ENCODE data around the gene TAAR8. TPM values are rescaled to one million over a fixed set of nuclear protein-coding genes. Genes with fewer than 3 reads are reported as not detected.
"Not testable (repeated sequence)": the region's sequence is repeated elsewhere in the genome, so short reads cannot be mapped to it uniquely, and the experiment has no call there.

Gene TAAR8
- total RNA-seq, 2 experiments from 2014 or later = not detected

DNA sequence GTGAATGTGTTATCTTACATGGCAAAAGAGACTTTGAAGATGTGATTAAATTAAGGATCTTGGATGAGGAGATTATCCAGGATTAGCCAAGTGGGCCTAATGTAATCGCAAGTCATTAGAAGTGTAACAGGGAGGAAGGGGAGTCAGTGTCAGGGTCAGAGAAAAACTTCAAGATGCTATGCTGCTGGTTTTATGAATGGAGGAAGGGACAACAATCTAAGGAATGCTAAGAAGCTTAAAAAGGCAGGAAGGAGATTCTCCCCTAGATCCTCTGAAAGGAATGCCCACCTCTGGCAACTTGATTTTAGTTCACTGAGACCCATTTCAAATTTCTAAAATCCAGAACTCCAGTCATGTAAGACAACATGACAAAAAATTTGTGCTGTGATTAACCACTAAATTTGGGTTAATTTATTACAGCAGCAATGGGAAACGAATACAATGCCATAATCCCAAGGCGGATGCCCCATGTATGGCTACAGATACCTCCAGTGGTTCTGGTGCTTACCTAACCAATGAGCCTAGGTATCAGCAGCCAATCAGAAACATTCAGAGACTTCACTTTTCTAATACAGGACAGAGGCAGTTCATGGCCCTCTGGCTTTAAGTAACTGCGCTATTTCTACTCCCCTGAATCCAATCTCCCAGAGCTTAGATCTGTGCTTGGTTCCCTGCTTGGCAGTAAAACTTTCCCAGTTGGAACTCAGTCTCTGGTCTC is 3.6 kb upstream of the TAAR8 start:
- ATAC-seq = no peak
- no peaks in the 10 kb centered on the region for H3K9me3 Mint-ChIP-seq (ENCODE audit: low read depth)
- CTCF ChIA-PET = interaction anchor here (0.7 kb wide), 1 partner anchor 67 kb away, joined by 3 read pairs; no protein-coding TSS in a partner anchor

DNA sequence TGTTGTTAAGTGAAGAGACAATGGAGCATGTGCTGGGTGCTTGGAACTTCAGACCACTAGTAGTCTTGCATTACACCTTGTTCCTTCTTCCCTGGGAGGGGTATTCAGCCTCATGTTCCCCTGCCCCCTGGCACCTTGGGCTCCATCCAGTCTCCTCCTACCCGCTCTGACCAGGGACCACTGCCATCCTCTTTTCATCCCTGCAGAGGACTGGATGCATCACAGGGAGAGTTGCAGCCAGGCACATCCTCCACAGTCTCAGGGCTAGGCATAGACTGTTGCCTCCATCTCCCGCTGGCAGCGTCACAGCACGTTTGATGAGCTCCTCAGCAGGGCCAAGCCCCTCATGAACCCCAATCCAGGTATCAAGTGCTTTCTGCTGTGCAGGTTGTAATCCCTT is 1.3 kb upstream of the TAAR8 start:
- POLR2A ChIA-PET = no interaction called here
- no peak for ATAC-seq
- Mint-ChIP-seq H3K9me3 (ENCODE audit: low read depth) (no peaks in the 10 kb centered on the region), H3K4me1 (no peaks in the 10 kb centered on the region), H3K27me3 (peaks cover 21% of the 10 kb centered on the region), H3K27ac (no peak overlapping the region), H3K36me3 (ENCODE audit: low read depth) (no peaks in the 10 kb centered on the region), H3K4me3 (no peak overlapping the region)
- DNase-seq = no peak
- intact Hi-C loops (cut with DNase I, micrococcal nuclease) = no loop called here
- CTCF ChIA-PET = interaction anchor here (0.6 kb wide), 1 partner anchor 418 kb away, joined by 3 read pairs; no protein-coding TSS in a partner anchor

More for the DNA sequence above, 3.6 kb upstream of the TAAR8 start:
- H3K27ac Mint-ChIP-seq = no peak overlapping the region
- H3K27me3 Mint-ChIP-seq = peaks cover 16% of the 10 kb centered on the region
- no peaks in the 10 kb centered on the region for H3K36me3 Mint-ChIP-seq (ENCODE audit: low read depth)
- H3K4me3 Mint-ChIP-seq = no peak overlapping the region
- intact Hi-C loops (cut with DNase I, micrococcal nuclease) = no loop called here
- POLR2A ChIA-PET = no interaction called here
- no peak for DNase-seq
- H3K4me1 Mint-ChIP-seq = no peaks in the 10 kb centered on the region

DNA sequence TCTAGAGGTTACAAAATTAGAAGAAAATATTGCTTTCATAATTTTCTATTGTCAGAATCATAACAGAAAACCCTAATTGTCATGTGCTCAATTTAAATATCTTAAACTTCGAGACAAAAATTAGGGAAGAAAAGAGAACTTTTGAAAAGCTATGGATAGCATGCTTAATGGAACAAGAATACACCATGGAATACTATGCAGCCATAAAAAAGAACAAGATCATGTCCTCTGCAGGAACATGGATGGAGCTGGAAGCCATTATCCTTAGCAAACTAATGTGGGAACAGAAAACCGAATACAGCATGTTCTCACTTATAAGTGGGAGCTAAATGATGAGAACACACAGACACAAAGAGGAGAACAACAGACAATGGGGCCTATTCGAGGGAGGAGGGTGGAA is 7.6 kb downstream of the TAAR8 start:
- H3K27me3 Mint-ChIP-seq = peaks cover 25% of the 10 kb centered on the region
- intact Hi-C loops (cut with DNase I, micrococcal nuclease); H3K4me3 Mint-ChIP-seq; H3K27ac Mint-ChIP-seq; POLR2A ChIA-PET; H3K9me3 Mint-ChIP-seq (ENCODE audit: low read depth); CTCF ChIA-PET; ATAC-seq; DNase-seq; H3K4me1 Mint-ChIP-seq; H3K36me3 Mint-ChIP-seq (ENCODE audit: low read depth): not testable (repeated sequence)

DNA sequence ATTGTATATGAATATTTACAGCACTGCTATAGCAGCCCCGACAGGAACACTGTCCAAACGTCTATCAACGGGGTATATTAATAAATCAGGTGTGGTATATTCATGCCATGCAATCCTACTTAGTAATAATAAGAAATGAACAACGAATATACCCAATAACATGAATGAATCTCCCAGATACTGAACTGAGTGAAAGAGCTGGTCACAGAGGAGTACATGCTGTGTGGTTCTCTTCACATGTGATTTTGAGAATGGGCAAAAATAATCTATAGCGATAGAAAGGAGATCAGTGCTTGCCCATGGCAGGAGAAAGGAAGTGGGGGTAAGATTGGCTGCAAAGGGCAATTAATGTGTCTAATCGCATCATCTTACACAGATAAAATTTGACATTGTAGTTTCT is 13.9 kb downstream of the TAAR8 start:
- Mint-ChIP-seq H3K4me1 (no peaks in the 10 kb centered on the region), H3K36me3 (ENCODE audit: low read depth) (no peaks in the 10 kb centered on the region), H3K27ac (no peak overlapping the region), H3K4me3 (no peak overlapping the region), H3K9me3 (ENCODE audit: low read depth) (no peaks in the 10 kb centered on the region), H3K27me3 (peaks cover 18% of the 10 kb centered on the region)
- ATAC-seq (no peak), DNase-seq (no peak)
- CTCF ChIA-PET = no interaction called here
- intact Hi-C loops (cut with DNase I, micrococcal nuclease) = no loop called here
- POLR2A ChIA-PET = no interaction called here

DNA sequence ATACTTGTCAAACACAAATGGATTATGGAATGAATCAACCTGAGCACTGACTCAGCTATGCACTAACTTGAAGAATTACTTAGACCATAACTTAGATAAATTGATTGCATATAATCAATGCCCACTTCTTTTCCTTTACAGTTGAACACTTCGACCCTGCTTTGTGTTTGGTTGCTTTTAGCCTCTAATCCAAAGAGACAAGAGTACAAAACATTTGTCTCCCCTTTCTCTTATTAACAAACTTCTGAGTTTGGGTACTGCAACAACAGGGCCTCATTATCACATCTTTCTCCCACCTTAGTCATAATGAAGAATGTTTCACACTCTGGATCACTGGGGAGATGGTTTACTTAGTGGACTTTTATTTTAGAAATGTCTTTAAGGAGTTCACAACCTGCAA is 15.1 kb downstream of the TAAR8 start:
- Mint-ChIP-seq H3K36me3 (ENCODE audit: low read depth) (no peaks in the 10 kb centered on the region), H3K4me1 (no peaks in the 10 kb centered on the region), H3K27ac (no peak overlapping the region), H3K27me3 (peaks cover 18% of the 10 kb centered on the region), H3K4me3 (no peak overlapping the region), H3K9me3 (ENCODE audit: low read depth) (no peaks in the 10 kb centered on the region)
- ATAC-seq = no peak
- ChIA-PET CTCF (no interaction called here), POLR2A (no interaction called here)
- intact Hi-C loops (cut with DNase I, micrococcal nuclease) = no loop called here
- no peak for DNase-seq

DNA sequence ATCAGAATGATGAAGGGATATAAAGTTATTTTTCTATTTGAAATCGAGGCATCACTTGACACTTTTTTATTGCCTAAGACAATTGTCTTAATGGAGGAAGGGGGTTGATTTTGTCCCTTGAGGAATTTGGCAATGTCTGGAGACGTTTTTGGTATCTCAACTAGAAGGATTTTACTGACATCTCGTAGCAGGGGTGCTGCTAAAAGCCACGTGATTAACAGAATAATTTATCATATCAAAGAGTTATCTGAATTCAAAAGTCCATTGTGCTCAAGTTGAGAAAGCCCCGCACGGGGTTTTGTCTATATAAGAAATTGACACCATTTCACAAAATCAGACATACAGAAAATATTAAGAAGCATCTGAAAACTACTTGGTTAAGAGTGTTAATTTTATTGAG is 16.1 kb downstream of the TAAR8 start:
- POLR2A ChIA-PET = no interaction called here
- Mint-ChIP-seq H3K27me3 (peaks cover 18% of the 10 kb centered on the region), H3K36me3 (ENCODE audit: low read depth) (no peaks in the 10 kb centered on the region), H3K4me3 (no peak overlapping the region), H3K4me1 (no peaks in the 10 kb centered on the region), H3K27ac (no peak overlapping the region), H3K9me3 (ENCODE audit: low read depth) (no peaks in the 10 kb centered on the region)
- CTCF ChIA-PET = no interaction called here
- ATAC-seq = no peak
- DNase-seq = no peak
- intact Hi-C loops (cut with DNase I, micrococcal nuclease) = no loop called here

DNA sequence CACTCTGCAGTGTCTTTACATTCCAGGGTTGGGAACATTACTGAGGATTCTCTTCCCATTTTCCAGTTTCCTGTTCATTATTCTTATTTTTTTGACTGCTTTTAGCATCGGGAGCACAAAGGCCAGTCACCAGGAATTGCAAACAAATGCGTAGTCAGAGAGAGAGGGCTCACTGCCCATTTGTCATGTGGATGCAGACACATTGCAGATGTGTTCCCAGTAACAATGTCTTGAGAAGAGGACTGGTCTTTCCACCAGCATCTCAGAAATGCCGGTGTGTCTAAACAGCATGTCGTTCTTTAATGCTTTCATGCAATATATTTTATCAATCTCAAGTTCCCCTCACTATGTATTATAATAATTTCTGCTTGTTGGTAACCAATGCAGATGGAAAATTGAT is 16.7 kb downstream of the TAAR8 start:
- peaks cover 20% of the 10 kb centered on the region for H3K27me3 Mint-ChIP-seq
- no peak overlapping the region for H3K4me3 Mint-ChIP-seq
- ATAC-seq (no peak), DNase-seq (no peak)
- H3K4me1 Mint-ChIP-seq = no peaks in the 10 kb centered on the region
- intact Hi-C loops (cut with DNase I, micrococcal nuclease) = no loop called here
- H3K27ac Mint-ChIP-seq = no peak overlapping the region
- ChIA-PET CTCF (no interaction called here), POLR2A (no interaction called here)
- no peaks in the 10 kb centered on the region for H3K36me3 Mint-ChIP-seq (ENCODE audit: low read depth)
- no peaks in the 10 kb centered on the region for H3K9me3 Mint-ChIP-seq (ENCODE audit: low read depth)

DNA sequence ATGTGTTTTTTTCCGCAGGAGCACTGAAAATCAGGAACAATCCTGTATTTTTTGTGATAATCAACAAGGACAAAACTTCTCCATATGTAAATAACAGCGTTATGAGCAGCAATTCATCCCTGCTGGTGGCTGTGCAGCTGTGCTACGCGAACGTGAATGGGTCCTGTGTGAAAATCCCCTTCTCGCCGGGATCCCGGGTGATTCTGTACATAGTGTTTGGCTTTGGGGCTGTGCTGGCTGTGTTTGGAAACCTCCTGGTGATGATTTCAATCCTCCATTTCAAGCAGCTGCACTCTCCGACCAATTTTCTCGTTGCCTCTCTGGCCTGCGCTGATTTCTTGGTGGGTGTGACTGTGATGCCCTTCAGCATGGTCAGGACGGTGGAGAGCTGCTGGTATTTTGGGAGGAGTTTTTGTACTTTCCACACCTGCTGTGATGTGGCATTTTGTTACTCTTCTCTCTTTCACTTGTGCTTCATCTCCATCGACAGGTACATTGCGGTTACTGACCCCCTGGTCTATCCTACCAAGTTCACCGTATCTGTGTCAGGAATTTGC is 17.8 kb downstream of the TAAR8 start, which contains the start of gene TAAR6:
Gene TAAR6, plus strand, starts transcription at position 102 of the 557 bp plus-strand sequence. Its CDS starts 0 bp downstream, at position 102.
- Mint-ChIP-seq H3K4me3 (no peak within 1 kb of the TSS), H3K4me1 (no peaks in the 10 kb centered on the region), H3K9me3 (ENCODE audit: low read depth) (no peaks in the 10 kb centered on the region), H3K36me3 (ENCODE audit: low read depth) (no peaks in the 10 kb centered on the region), H3K27me3 (peaks cover 17% of the 10 kb centered on the region), H3K27ac (no peak within 1 kb of the TSS)
- CTCF ChIA-PET = no interaction called here
- no peak for ATAC-seq
- DNase-seq = no peak
- POLR2A ChIA-PET = no interaction called here
- intact Hi-C loops (cut with DNase I, micrococcal nuclease) = no loop called here

DNA sequence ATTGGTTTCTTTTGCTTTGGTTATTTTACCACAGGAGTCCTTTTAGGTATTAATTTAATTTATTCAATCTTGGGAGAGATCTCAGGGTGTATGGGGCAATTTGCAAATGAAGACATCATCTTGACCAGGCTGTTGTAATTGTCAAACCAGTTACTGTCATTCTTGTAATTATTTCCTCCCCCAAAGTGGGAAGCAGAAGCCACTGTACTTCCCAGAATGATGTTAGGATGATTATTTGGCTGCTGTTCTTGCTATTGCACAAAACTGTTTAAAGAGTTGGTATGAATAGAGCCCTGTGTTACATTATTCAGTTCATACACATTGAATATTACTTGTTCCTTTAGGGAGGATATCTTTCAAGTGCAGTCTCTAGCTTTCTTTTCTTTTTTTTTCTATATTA is 19.3 kb downstream of the TAAR8 start:
- H3K9me3 Mint-ChIP-seq (ENCODE audit: low read depth) = no peaks in the 10 kb centered on the region
- ATAC-seq (no peak), DNase-seq (no peak)
- POLR2A ChIA-PET = no interaction called here
- H3K36me3 Mint-ChIP-seq (ENCODE audit: low read depth) = no peaks in the 10 kb centered on the region
- H3K4me3 Mint-ChIP-seq = no peak overlapping the region
- H3K27me3 Mint-ChIP-seq = peaks cover 16% of the 10 kb centered on the region
- no peak overlapping the region for H3K27ac Mint-ChIP-seq
- H3K4me1 Mint-ChIP-seq = no peaks in the 10 kb centered on the region
- CTCF ChIA-PET = no interaction called here
- intact Hi-C loops (cut with DNase I, micrococcal nuclease) = no loop called here

DNA sequence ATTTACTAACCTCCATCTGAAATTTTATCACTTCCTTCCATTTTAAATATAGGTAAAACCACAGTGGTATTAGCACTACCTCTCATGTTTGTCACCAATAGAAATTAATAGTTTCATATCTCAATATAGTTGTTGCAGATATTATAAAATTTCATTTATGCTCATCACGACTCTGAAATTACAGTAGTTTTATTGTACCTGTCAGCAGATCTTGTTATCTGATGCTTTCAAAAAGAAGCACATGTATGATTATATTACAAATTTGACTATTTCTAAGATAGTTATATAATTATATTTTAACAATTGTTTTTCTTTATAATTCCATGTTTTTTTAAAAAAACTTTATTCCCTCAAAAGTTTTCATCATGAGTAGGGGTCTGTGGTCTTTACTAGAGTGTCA is 32.2 kb downstream of the TAAR8 start:
- Mint-ChIP-seq H3K27ac (no peak overlapping the region), H3K9me3 (ENCODE audit: low read depth) (no peaks in the 10 kb centered on the region), H3K27me3 (peaks cover 23% of the 10 kb centered on the region), H3K4me3 (no peak overlapping the region), H3K4me1 (no peaks in the 10 kb centered on the region), H3K36me3 (ENCODE audit: low read depth) (no peaks in the 10 kb centered on the region)
- CTCF ChIA-PET = no interaction called here
- POLR2A ChIA-PET = no interaction called here
- ATAC-seq (no peak), DNase-seq (no peak)
- intact Hi-C loops (cut with DNase I, micrococcal nuclease) = no loop called here

DNA sequence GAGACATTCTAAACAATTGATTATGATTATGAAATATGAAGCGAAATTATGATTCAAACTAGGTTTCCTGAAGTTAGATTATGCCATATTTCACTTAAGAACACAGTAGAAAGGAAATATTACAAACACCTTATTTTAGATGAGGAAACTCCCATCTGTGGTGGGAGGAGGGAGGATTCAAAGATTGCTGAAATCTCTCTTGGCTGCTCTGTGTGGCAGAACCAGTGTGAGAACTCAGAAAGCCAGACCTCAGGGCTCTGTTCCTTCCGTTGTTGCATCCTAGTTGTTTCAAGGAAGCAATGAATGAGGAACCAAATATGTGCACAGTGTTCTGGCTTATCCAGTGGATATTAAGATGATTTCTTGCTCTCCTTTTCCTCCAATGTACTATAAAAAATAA is 35.0 kb downstream of the TAAR8 start:
- H3K9me3 Mint-ChIP-seq (ENCODE audit: low read depth) = no peaks in the 10 kb centered on the region

DNA sequence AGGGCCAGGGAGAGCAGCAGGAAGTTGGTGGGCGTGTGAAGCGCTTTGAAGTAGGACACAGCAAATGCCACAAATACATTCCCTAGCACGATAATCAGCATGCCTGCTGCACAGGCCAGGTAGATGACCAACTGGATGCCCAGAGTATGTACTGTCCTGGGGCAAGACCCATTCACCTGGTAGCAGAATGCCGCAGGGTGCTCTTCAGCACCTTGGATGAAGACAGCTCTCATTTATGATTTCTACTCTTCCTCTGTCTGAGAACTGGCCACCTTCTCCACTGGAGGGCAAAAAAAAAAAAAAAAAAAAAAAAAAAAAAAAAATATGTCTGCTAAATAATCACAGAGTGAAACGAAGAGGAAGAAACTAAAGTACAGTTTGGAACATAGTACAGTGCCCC is 37.0 kb downstream of the TAAR8 start, which contains the start of gene TAAR5:
Gene TAAR5, minus strand, starts transcription at position 288 of the 400 bp plus-strand sequence. Its CDS starts 55 bp downstream, at position 233.
- Mint-ChIP-seq H3K9me3 (ENCODE audit: low read depth) (no peaks in the 10 kb centered on the region), H3K27ac (no peak within 1 kb of the TSS), H3K36me3 (ENCODE audit: low read depth) (no peaks in the 10 kb centered on the region), H3K4me1 (no peaks in the 10 kb centered on the region), H3K4me3 (no peak within 1 kb of the TSS), H3K27me3 (peaks cover 19% of the 10 kb centered on the region)
- ATAC-seq = no peak
- CTCF ChIA-PET = interaction anchor here (1.3 kb wide), 1 partner anchor 11 kb away, joined by 5 read pairs; no protein-coding TSS in a partner anchor
- intact Hi-C loops (cut with DNase I, micrococcal nuclease) = no loop called here
- POLR2A ChIA-PET = interaction anchor here (0.6 kb wide), 1 partner anchor 244 kb away, joined by 10 read pairs; no protein-coding TSS in a partner anchor
- DNase-seq = no peak

More for the DNA sequence above, 35.0 kb downstream of the TAAR8 start:
- CTCF ChIA-PET = no interaction called here
- POLR2A ChIA-PET = no interaction called here
- H3K4me1 Mint-ChIP-seq = no peaks in the 10 kb centered on the region
- DNase-seq (no peak), ATAC-seq (no peak)
- H3K27ac Mint-ChIP-seq = no peak overlapping the region
- no peaks in the 10 kb centered on the region for H3K36me3 Mint-ChIP-seq (ENCODE audit: low read depth)
- intact Hi-C loops (cut with DNase I, micrococcal nuclease) = no loop called here
- H3K27me3 Mint-ChIP-seq = peaks cover 16% of the 10 kb centered on the region
- H3K4me3 Mint-ChIP-seq = no peak overlapping the region

All from activated CD4-positive, alpha-beta T cell treated with anti-CD3 and anti-CD28 coated beads for 36 hours (primary cell).